ENCODE data around the gene SLC16A7. TPM values are rescaled to one million over a fixed set of nuclear protein-coding genes. Genes with fewer than 3 reads are reported as not detected.

Gene SLC16A7
- total RNA-seq, 1 donor from 2014 or later: 6.5 TPM

- H3K4me3 Mint-ChIP-seq (ENCODE audit: low read depth): no peak overlapping the region
- H3K4me1 Mint-ChIP-seq (ENCODE audit: low read depth): no peaks in the 10 kb centered on the region
- no peak for TF ChIP-seq CTCF (IDR thresholded peaks at IDR 0.05; ENCODE audit: unreplicated experiment)
- H3K27ac Mint-ChIP-seq: no peak overlapping the region
- no peaks in the 10 kb centered on the region for H3K9me3 Mint-ChIP-seq (ENCODE audit: low read depth)
- H3K36me3 Mint-ChIP-seq (ENCODE audit: insufficient read depth): no peaks in the 10 kb centered on the region
- no peaks in the 10 kb centered on the region for H3K27me3 Mint-ChIP-seq
- no peak for DNase-seq (ENCODE audit: low spot score, unreplicated experiment)
These were observed 102.8 kb downstream of the SLC16A7 start for GRCh38 chr12:59698600-59698999.

DNA sequence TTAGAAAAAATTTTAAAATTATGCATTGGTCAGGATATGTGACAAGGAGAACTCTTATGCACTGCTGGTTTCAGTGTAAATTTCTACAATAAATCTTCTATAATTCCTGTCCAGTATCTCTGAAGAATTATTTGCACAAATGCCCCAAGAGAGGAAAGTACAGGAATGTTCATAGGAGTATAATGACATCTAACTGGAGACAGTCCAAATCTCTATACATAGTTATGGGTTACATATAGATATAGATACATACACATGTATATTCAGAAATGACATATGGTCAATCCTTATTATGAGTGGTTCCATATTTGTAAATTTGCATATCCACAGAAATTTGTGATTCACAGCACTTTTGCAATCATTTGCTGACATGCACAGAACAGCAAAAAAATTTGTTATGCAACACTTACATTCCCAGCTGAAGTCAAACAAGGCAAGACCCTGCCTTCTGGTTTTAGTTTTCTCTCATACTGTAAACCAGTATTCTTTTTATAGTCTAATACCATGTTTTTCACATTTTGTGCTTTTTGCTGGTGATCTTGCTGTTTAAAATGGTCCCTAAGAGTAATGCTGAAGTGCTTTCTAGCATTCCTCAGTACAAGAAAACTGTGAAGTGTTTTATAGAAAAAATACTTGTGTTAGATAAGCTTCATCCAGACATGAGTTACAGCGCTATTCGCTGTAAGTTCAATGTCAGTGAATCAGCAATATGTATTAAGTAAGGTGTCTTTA lies 103.8 kb downstream of the SLC16A7 start:
- H3K36me3 Mint-ChIP-seq (ENCODE audit: insufficient read depth): no peaks in the 10 kb centered on the region
- H3K4me3 Mint-ChIP-seq (ENCODE audit: low read depth): no peak overlapping the region
- DNase-seq (ENCODE audit: low spot score, unreplicated experiment): no peak
- H3K4me1 Mint-ChIP-seq (ENCODE audit: low read depth): no peaks in the 10 kb centered on the region
- H3K9me3 Mint-ChIP-seq (ENCODE audit: low read depth): no peaks in the 10 kb centered on the region
- no peak overlapping the region for H3K27ac Mint-ChIP-seq
- no peak for TF ChIP-seq CTCF (IDR thresholded peaks at IDR 0.05; ENCODE audit: unreplicated experiment)
- H3K27me3 Mint-ChIP-seq: no peaks in the 10 kb centered on the region

- DNase-seq (ENCODE audit: low spot score, unreplicated experiment): no peak
- H3K36me3 Mint-ChIP-seq (ENCODE audit: insufficient read depth): no peaks in the 10 kb centered on the region
- no peaks in the 10 kb centered on the region for H3K4me1 Mint-ChIP-seq (ENCODE audit: low read depth)
- H3K27me3 Mint-ChIP-seq: no peaks in the 10 kb centered on the region
- H3K27ac Mint-ChIP-seq: no peak overlapping the region
- H3K9me3 Mint-ChIP-seq (ENCODE audit: low read depth): no peaks in the 10 kb centered on the region
- no peak for TF ChIP-seq CTCF (IDR thresholded peaks at IDR 0.05; ENCODE audit: unreplicated experiment)
- no peak overlapping the region for H3K4me3 Mint-ChIP-seq (ENCODE audit: low read depth)
These were observed 104.3 kb downstream of the SLC16A7 start for GRCh38 chr12:59700153-59700450.

GRCh38 chr12:59708064-59708463 lies 112.2 kb downstream of the SLC16A7 start:
- DNase-seq (ENCODE audit: low spot score, unreplicated experiment): no peak
- TF ChIP-seq CTCF (IDR thresholded peaks at IDR 0.05; ENCODE audit: unreplicated experiment): no peak
- H3K4me1 Mint-ChIP-seq (ENCODE audit: low read depth): peaks cover 4% of the 10 kb centered on the region
- no peak overlapping the region for H3K4me3 Mint-ChIP-seq (ENCODE audit: low read depth)
- no peaks in the 10 kb centered on the region for H3K9me3 Mint-ChIP-seq (ENCODE audit: low read depth)
- H3K27me3 Mint-ChIP-seq: no peaks in the 10 kb centered on the region
- H3K36me3 Mint-ChIP-seq (ENCODE audit: insufficient read depth): no peaks in the 10 kb centered on the region
- H3K27ac Mint-ChIP-seq: no peak overlapping the region

- Mint-ChIP-seq H3K9me3 (ENCODE audit: low read depth) (no peaks in the 10 kb centered on the region), H3K4me1 (ENCODE audit: low read depth) (peaks cover 4% of the 10 kb centered on the region), H3K27ac (no peak overlapping the region), H3K27me3 (no peaks in the 10 kb centered on the region), H3K4me3 (ENCODE audit: low read depth) (no peak overlapping the region), H3K36me3 (ENCODE audit: insufficient read depth) (no peaks in the 10 kb centered on the region)
- no peak for TF ChIP-seq CTCF (IDR thresholded peaks at IDR 0.05; ENCODE audit: unreplicated experiment)
- no peak for DNase-seq (ENCODE audit: low spot score, unreplicated experiment)
These were observed 112.7 kb downstream of the SLC16A7 start for GRCh38 chr12:59708484-59708883.
